ENCODE data around the gene CMBL.

GRCh38 chr5:10289991-10290390 is 17.7 kb downstream of the CMBL start:
- TF ChIP-seq POLR2A (IDR thresholded peaks at IDR 0.05) (no peak), CTCF (IDR thresholded peaks at IDR 0.05) (no peak)

Data from Peyer's patch (tissue), 4 donors.